ENCODE measurements around the gene BCAS3.
"Not testable (repeated sequence)": the region's sequence is repeated elsewhere in the genome, so short reads cannot be mapped to it uniquely, and the experiment has no call there.

BCAS3 gene

DNA sequence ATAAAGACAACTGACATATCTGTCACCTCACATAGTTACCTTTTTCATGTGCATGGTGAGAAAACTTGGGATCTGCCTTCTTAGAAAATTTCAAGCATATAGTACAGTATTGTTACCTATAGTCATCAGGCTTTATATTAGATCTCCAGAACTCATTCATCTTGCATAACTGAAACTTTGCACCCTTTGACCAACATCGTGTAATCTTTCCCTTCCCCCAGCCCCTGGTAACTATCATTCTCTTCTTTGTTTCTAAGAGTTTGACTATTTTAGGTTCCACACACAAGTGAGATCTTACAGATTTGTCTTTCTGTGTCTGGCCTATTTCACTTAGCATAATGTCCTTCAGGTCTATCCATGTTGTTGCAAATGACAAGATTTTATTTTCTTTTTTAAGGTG is 751.6 kb downstream of the BCAS3 start:
- no peak overlapping the region for H3K27ac ChIP-seq (ENCODE audit: insufficient read depth, low read length, poor library complexity, severe bottlenecking)
- no peaks in the 10 kb centered on the region for H3K4me1 ChIP-seq (ENCODE audit: control insufficient read depth, insufficient read depth, low read length, poor library complexity, severe bottlenecking)
- no peaks in the 10 kb centered on the region for H3K36me3 ChIP-seq (ENCODE audit: control insufficient read depth, insufficient read depth, low read length)
- no peaks in the 10 kb centered on the region for H3K9me3 ChIP-seq (ENCODE audit: control insufficient read depth, low read length)
- no peak for DNase-seq
- H3K27me3 ChIP-seq (replicated peaks; ENCODE audit: control insufficient read depth, insufficient read depth, low read length, poor library complexity, severe bottlenecking) = no peaks in the 10 kb centered on the region
- H3K4me3 ChIP-seq (ENCODE audit: insufficient read depth, low read depth, low read length, poor library complexity, severe bottlenecking) = no peak overlapping the region

DNA sequence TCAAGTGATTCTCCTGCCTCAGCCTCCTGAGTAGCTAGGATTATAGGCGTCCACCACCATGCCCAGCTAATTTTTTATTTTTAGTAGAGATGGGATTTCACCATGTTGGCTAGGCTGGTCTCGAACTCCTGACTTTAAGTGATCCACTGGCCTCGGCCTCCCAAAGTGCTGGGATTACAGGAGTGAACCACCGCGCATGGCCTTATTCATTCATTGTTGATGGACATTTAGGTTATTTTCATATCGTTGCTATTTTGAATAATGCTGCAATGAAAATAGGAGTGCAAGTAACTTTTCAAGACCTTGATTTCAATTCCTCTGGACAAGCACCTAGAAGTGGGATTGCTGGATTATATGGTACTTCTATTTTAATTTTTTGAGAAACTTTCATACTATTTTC is 752.2 kb downstream of the BCAS3 start:
- H3K9me3 ChIP-seq (ENCODE audit: control insufficient read depth, low read length); H3K4me3 ChIP-seq (ENCODE audit: insufficient read depth, low read depth, low read length, poor library complexity, severe bottlenecking); DNase-seq; H3K27ac ChIP-seq (ENCODE audit: insufficient read depth, low read length, poor library complexity, severe bottlenecking); H3K36me3 ChIP-seq (ENCODE audit: control insufficient read depth, insufficient read depth, low read length); H3K27me3 ChIP-seq (replicated peaks; ENCODE audit: control insufficient read depth, insufficient read depth, low read length, poor library complexity, severe bottlenecking); H3K4me1 ChIP-seq (ENCODE audit: control insufficient read depth, insufficient read depth, low read length, poor library complexity, severe bottlenecking): not testable (repeated sequence)

DNA sequence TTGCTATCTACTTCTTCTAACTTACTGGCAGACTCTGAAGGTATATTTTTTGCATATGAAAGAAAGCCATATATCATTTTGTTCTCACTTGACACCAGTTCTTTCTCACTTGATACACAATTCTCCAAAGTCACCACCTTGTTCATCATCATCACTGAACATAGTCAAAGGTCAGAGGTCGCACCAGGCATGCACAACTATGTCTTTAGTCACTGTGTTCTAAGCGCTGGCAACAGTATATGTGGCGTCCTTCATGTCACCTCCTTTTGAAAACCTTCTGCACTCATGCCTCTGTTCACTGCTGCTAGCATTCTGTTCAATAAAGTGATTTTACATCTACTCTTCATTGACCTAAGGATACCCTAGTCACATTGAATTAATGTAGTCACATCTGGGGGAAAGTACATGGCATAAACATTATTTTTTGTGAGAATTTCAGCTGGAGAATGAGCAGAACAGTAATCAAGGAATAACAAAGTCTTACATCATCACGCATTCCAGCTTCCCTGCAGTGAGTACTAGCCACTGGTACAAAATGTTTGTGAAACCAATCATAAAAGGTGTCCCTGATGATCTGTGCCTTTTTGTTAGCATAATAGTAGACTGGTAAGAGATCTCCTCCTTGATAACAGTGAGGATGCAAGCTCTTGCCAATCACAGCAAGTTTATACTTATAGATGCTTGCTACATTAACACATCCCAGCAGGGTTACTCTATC is 754.1 kb downstream of the BCAS3 start:
- Histone ChIP-seq H3K9me3 (ENCODE audit: control insufficient read depth, low read length) (no peaks in the 10 kb centered on the region), H3K4me1 (ENCODE audit: control insufficient read depth, insufficient read depth, low read length, poor library complexity, severe bottlenecking) (no peaks in the 10 kb centered on the region), H3K27ac (ENCODE audit: insufficient read depth, low read length, poor library complexity, severe bottlenecking) (no peak overlapping the region), H3K4me3 (ENCODE audit: insufficient read depth, low read depth, low read length, poor library complexity, severe bottlenecking) (no peak overlapping the region), H3K36me3 (ENCODE audit: control insufficient read depth, insufficient read depth, low read length) (no peaks in the 10 kb centered on the region), H3K27me3 (replicated peaks; ENCODE audit: control insufficient read depth, insufficient read depth, low read length, poor library complexity, severe bottlenecking) (no peaks in the 10 kb centered on the region)
- no peak for DNase-seq

- Histone ChIP-seq H3K27me3 (replicated peaks; ENCODE audit: control insufficient read depth, insufficient read depth, low read length, poor library complexity, severe bottlenecking) (peaks cover 4% of the 10 kb centered on the region), H3K27ac (ENCODE audit: insufficient read depth, low read length, poor library complexity, severe bottlenecking) (no peak overlapping the region), H3K36me3 (ENCODE audit: control insufficient read depth, insufficient read depth, low read length) (no peaks in the 10 kb centered on the region), H3K4me3 (ENCODE audit: insufficient read depth, low read depth, low read length, poor library complexity, severe bottlenecking) (no peak overlapping the region), H3K9me3 (ENCODE audit: control insufficient read depth, low read length) (no peaks in the 10 kb centered on the region), H3K4me1 (ENCODE audit: control insufficient read depth, insufficient read depth, low read length, poor library complexity, severe bottlenecking) (no peaks in the 10 kb centered on the region)
- no peak for DNase-seq
These were observed 758.6 kb downstream of the BCAS3 start for GRCh38 chr17:61436273-61436672.

- Histone ChIP-seq H3K4me3 (ENCODE audit: insufficient read depth, low read depth, low read length, poor library complexity, severe bottlenecking) (no peak overlapping the region), H3K4me1 (ENCODE audit: control insufficient read depth, insufficient read depth, low read length, poor library complexity, severe bottlenecking) (no peaks in the 10 kb centered on the region), H3K27me3 (replicated peaks; ENCODE audit: control insufficient read depth, insufficient read depth, low read length, poor library complexity, severe bottlenecking) (peaks cover 4% of the 10 kb centered on the region), H3K9me3 (ENCODE audit: control insufficient read depth, low read length) (no peaks in the 10 kb centered on the region), H3K27ac (ENCODE audit: insufficient read depth, low read length, poor library complexity, severe bottlenecking) (no peak overlapping the region), H3K36me3 (ENCODE audit: control insufficient read depth, insufficient read depth, low read length) (no peaks in the 10 kb centered on the region)
- DNase-seq = no peak
These were observed 759.5 kb downstream of the BCAS3 start for GRCh38 chr17:61436995-61437704.

DNA sequence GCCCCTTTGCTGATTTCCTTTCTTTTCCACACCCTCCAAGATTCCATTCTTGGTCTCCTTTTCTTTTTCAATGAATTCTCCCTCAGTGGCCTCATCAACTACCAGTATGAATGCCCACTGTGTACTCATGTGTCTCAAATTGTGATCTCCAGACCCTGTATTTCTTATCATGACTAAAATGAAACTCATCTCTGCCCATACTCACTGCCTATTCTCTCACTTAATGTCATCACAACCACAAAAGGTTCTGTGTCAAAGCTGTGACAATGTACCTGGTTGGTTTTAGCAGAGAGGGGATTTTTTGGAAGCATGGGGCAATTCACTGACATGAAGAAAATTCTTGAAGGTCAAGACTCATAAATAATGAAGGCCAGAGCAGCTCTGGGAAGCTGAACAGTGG is 763.0 kb downstream of the BCAS3 start:
- no peaks in the 10 kb centered on the region for H3K9me3 ChIP-seq (ENCODE audit: control insufficient read depth, low read length)
- H3K4me1 ChIP-seq (ENCODE audit: control insufficient read depth, insufficient read depth, low read length, poor library complexity, severe bottlenecking) = no peaks in the 10 kb centered on the region
- DNase-seq = no peak

GRCh38 chr17:61441507-61441906 is 763.9 kb downstream of the BCAS3 start:
- H3K9me3 ChIP-seq (ENCODE audit: control insufficient read depth, low read length); H3K4me1 ChIP-seq (ENCODE audit: control insufficient read depth, insufficient read depth, low read length, poor library complexity, severe bottlenecking); H3K36me3 ChIP-seq (ENCODE audit: control insufficient read depth, insufficient read depth, low read length); H3K4me3 ChIP-seq (ENCODE audit: insufficient read depth, low read depth, low read length, poor library complexity, severe bottlenecking); DNase-seq; H3K27me3 ChIP-seq (replicated peaks; ENCODE audit: control insufficient read depth, insufficient read depth, low read length, poor library complexity, severe bottlenecking); H3K27ac ChIP-seq (ENCODE audit: insufficient read depth, low read length, poor library complexity, severe bottlenecking): not testable (repeated sequence)

More for the DNA sequence above, 763.0 kb downstream of the BCAS3 start:
- Histone ChIP-seq H3K27ac (ENCODE audit: insufficient read depth, low read length, poor library complexity, severe bottlenecking) (no peak overlapping the region), H3K36me3 (ENCODE audit: control insufficient read depth, insufficient read depth, low read length) (no peaks in the 10 kb centered on the region), H3K4me3 (ENCODE audit: insufficient read depth, low read depth, low read length, poor library complexity, severe bottlenecking) (no peak overlapping the region), H3K27me3 (replicated peaks; ENCODE audit: control insufficient read depth, insufficient read depth, low read length, poor library complexity, severe bottlenecking) (peaks cover 4% of the 10 kb centered on the region)

DNA sequence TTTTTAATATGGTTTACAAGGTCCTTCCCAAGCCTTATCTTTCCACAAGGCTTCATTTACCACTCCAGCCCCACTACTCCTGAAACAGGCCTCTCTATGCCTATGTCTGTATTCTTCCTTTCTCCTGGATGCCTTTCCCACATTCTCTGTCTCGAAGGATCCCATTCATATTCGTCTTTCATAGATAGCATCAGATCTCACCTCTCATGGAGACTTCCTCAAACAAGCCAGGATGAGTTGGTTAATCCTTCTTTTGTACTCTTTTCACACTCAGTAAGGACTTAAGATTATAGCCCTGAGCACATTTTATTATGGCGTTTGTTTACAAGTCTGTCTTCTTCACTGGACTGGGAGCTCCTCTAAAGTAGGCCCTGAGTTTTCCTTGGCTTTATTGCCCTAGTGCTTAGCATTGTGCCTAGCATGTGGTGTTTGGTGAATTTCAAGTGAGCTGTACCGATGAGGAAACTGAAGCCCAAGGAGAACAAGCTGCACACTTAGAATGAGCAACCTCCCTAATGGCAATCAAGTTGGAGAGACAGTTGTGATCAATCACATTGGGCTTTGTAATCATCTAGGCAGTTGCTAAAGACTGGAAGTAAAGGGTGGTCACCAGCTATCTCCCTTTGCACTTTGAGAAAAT is 764.6 kb downstream of the BCAS3 start:
- DNase-seq = no peak
- Histone ChIP-seq H3K9me3 (ENCODE audit: control insufficient read depth, low read length) (no peaks in the 10 kb centered on the region), H3K4me3 (ENCODE audit: insufficient read depth, low read depth, low read length, poor library complexity, severe bottlenecking) (no peak overlapping the region), H3K27ac (ENCODE audit: insufficient read depth, low read length, poor library complexity, severe bottlenecking) (no peak overlapping the region), H3K36me3 (ENCODE audit: control insufficient read depth, insufficient read depth, low read length) (no peaks in the 10 kb centered on the region), H3K27me3 (replicated peaks; ENCODE audit: control insufficient read depth, insufficient read depth, low read length, poor library complexity, severe bottlenecking) (peaks cover 4% of the 10 kb centered on the region), H3K4me1 (ENCODE audit: control insufficient read depth, insufficient read depth, low read length, poor library complexity, severe bottlenecking) (no peaks in the 10 kb centered on the region)

Data from effector memory CD4-positive, alpha-beta T cell (primary cell).